IMR-90 (cell line): ENCODE measurements around the gene NPFFR2.

ENCODE experiments used
- BHLHE40 ChIP-seq: fragments of 150-350 bp; IDR thresholded peaks from 2 replicates; pipeline ENCODE4 v1.6.1; 2016; ENCODE audit warnings: mild to moderate bottlenecking, low read depth, low read length
- CEBPB ChIP-seq: IDR thresholded peaks from 2 replicates; pipeline ENCODE4 v1.6.1; 2012; ENCODE audit warnings: low read depth, low read length, improper control_type of control experiment
- CTCF ChIP-seq: conservative IDR thresholded peaks from 2 replicates; pipeline ENCODE4 v1.5.1; 2012; ENCODE audit warnings: mild to moderate bottlenecking, low read depth, low read length, improper control_type of control experiment
- ELK1 ChIP-seq: fragments of 150-350 bp; IDR thresholded peaks from 2 replicates; pipeline ENCODE4 v1.6.1; 2016; ENCODE audit warnings: low read depth, mild to moderate bottlenecking, low read length, moderate library complexity, borderline replicate concordance
- FOS ChIP-seq: fragments of 150-350 bp; IDR thresholded peaks from 2 replicates; pipeline ENCODE4 v1.6.1; 2016; ENCODE audit warnings: low read depth, low read length
- MAFK ChIP-seq: IDR thresholded peaks from 2 replicates; pipeline ENCODE4 v1.6.1; 2012; ENCODE audit warnings: low read depth, low read length, improper control_type of control experiment
- MAZ ChIP-seq: IDR thresholded peaks from 2 replicates; pipeline ENCODE4 v1.6.1; 2012; ENCODE audit warnings: low read depth, mild to moderate bottlenecking, low read length, improper control_type of control experiment, moderate library complexity, borderline replicate concordance
- MXI1 ChIP-seq: IDR thresholded peaks from 2 replicates; pipeline ENCODE4 v1.6.1; 2012; ENCODE audit warnings: low read depth, mild to moderate bottlenecking, low read length, moderate library complexity, borderline replicate concordance
- POLR2A ChIP-seq: IDR thresholded peaks from 2 replicates; pipeline ENCODE4 v1.6.1; 2012; ENCODE audit warnings: mild to moderate bottlenecking, low read depth, low read length
- RAD21 ChIP-seq: IDR thresholded peaks from 2 replicates; pipeline ENCODE4 v1.6.1; 2012; ENCODE audit warnings: low read length, improper control_type of control experiment
- RCOR1 ChIP-seq: IDR thresholded peaks from 2 replicates; pipeline ENCODE4 v1.6.1; 2012; ENCODE audit warnings: mild to moderate bottlenecking, low read length, improper control_type of control experiment; ENCODE audit not compliant: insufficient replicate concordance
- RFX5 ChIP-seq: IDR thresholded peaks from 2 replicates; pipeline ENCODE4 v1.8.0; 2012; ENCODE audit warnings: low read depth, mild to moderate bottlenecking, low read length, moderate library complexity

DNA sequence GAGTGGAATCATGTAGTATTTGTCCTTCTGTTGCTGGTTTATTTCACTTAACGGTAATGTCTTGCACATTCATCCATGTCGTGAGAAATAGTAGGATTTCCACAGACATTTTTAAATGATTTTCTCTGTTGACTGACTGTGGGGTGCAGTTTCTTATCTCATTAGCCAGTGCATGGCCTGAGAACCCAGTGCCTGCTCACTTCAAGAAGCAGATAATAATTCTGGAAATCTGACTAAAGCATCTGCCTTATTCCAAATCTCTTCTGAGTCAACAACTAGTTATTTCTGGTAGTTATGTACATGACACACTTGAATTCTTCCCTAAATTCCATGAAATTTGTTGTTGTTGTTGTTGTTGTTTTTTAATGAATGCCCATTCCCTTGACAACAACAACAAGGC, 77.6 kb downstream of the NPFFR2 start:
- TF ChIP-seq POLR2A, result no peak
- no peak for TF ChIP-seq MXI1
- TF ChIP-seq CTCF, result no peak
- no peak for TF ChIP-seq CEBPB
- no peak for TF ChIP-seq BHLHE40
- TF ChIP-seq MAFK, result no peak
- no peak for TF ChIP-seq RFX5
- TF ChIP-seq ELK1, result no peak
- TF ChIP-seq RCOR1, result no peak
- TF ChIP-seq FOS, result no peak
- no peak for TF ChIP-seq MAZ
- no peak for TF ChIP-seq RAD21
